Measurements from ENCODE around the gene PCMT1. TPM values are rescaled to one million over a fixed set of nuclear protein-coding genes. Genes with fewer than 3 reads are reported as not detected.

Gene PCMT1
- total and polyA plus RNA-seq, 2 of the 13 experiments (the other 11 are each of a cell fraction or from before 2014, with no cell fraction given) = 112 to 169 TPM

DNA sequence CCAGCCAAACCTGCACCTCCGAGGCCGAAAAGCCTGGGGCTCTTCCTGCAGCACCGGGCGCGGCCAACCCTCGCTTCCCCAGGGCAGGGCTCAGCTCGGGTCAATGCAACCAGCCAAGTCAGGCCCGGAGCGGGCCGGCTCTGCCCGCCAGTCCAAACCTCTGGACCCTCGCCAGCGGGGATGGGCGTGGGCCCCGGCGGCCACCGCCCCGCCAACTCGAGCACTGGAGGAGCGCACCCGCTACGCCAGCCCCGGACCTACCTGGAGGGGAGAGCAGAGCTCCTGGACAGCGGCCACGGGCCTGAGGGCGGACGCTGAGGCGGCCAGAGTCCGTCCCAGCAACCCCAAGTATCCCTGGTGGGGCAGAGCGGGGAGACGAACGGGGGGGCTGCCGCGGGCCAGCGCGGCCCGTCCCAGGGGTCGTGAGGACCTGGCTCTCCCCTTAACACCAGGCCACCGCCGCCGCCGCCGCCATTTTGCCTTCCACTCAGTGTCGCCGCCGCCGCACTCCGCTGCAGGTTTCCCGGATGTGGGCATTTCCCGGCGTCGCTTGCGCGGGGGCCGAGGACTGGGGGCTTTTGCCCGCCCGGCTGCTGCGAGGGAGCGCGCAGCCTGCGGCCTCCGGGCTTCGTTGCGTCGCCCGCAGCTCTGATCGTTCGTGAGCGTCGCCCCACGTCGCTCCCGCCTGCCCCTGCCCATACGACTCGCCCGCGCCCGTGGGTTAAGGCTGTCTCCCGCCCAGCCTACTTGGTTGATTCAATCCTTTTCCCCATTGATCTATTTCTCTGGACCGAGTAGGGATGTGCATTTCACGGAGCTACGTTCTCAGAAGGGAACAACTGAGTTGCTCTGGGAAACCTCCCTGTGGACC lies 31.7 kb upstream of the PCMT1 start, which contains the start of gene LATS1 (continued):
- TF ChIP-seq, protein P1, sequence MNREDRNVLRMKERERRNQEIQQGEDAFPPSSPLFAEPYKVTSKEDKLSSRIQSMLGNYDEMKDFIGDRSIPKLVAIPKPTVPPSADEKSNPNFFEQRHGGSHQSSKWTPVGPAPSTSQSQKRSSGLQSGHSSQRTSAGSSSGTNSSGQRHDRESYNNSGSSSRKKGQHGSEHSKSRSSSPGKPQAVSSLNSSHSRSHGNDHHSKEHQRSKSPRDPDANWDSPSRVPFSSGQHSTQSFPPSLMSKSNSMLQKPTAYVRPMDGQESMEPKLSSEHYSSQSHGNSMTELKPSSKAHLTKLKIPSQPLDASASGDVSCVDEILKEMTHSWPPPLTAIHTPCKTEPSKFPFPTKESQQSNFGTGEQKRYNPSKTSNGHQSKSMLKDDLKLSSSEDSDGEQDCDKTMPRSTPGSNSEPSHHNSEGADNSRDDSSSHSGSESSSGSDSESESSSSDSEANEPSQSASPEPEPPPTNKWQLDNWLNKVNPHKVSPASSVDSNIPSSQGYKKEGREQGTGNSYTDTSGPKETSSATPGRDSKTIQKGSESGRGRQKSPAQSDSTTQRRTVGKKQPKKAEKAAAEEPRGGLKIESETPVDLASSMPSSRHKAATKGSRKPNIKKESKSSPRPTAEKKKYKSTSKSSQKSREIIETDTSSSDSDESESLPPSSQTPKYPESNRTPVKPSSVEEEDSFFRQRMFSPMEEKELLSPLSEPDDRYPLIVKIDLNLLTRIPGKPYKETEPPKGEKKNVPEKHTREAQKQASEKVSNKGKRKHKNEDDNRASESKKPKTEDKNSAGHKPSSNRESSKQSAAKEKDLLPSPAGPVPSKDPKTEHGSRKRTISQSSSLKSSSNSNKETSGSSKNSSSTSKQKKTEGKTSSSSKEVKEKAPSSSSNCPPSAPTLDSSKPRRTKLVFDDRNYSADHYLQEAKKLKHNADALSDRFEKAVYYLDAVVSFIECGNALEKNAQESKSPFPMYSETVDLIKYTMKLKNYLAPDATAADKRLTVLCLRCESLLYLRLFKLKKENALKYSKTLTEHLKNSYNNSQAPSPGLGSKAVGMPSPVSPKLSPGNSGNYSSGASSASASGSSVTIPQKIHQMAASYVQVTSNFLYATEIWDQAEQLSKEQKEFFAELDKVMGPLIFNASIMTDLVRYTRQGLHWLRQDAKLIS (CRISPR knock-in tag; IDR thresholded peaks at IDR 0.05) = no peak; the same call in 1 of the 2 replicates
- peak; percentile 63 for TF ChIP-seq ZNF749 (CRISPR knock-in tag; IDR thresholded peaks at IDR 0.05; ENCODE audit: borderline replicate concordance)
- TF ChIP-seq, protein P2, sequence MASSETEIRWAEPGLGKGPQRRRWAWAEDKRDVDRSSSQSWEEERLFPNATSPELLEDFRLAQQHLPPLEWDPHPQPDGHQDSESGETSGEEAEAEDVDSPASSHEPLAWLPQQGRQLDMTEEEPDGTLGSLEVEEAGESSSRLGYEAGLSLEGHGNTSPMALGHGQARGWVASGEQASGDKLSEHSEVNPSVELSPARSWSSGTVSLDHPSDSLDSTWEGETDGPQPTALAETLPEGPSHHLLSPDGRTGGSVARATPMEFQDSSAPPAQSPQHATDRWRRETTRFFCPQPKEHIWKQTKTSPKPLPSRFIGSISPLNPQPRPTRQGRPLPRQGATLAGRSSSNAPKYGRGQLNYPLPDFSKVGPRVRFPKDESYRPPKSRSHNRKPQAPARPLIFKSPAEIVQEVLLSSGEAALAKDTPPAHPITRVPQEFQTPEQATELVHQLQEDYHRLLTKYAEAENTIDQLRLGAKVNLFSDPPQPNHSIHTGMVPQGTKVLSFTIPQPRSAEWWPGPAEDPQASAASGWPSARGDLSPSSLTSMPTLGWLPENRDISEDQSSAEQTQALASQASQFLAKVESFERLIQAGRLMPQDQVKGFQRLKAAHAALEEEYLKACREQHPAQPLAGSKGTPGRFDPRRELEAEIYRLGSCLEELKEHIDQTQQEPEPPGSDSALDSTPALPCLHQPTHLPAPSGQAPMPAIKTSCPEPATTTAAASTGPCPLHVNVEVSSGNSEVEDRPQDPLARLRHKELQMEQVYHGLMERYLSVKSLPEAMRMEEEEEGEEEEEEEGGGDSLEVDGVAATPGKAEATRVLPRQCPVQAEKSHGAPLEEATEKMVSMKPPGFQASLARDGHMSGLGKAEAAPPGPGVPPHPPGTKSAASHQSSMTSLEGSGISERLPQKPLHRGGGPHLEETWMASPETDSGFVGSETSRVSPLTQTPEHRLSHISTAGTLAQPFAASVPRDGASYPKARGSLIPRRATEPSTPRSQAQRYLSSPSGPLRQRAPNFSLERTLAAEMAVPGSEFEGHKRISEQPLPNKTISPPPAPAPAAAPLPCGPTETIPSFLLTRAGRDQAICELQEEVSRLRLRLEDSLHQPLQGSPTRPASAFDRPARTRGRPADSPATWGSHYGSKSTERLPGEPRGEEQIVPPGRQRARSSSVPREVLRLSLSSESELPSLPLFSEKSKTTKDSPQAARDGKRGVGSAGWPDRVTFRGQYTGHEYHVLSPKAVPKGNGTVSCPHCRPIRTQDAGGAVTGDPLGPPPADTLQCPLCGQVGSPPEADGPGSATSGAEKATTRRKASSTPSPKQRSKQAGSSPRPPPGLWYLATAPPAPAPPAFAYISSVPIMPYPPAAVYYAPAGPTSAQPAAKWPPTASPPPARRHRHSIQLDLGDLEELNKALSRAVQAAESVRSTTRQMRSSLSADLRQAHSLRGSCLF (CRISPR knock-in tag; IDR thresholded peaks at IDR 0.05; ENCODE audit: borderline replicate concordance) = no peak
- TF ChIP-seq ZNF841 (CRISPR knock-in tag; IDR thresholded peaks at IDR 0.05; ENCODE audit: borderline replicate concordance) = peak; percentile 92; the same call in 1 of the 2 replicates
- peak; percentile 78 for TF ChIP-seq ZNF850 (CRISPR knock-in tag; conservative IDR thresholded peaks at IDR 0.05)
- TF ChIP-seq NR3C1 (CRISPR knock-in tag; IDR thresholded peaks at IDR 0.05) = no peak
- TF ChIP-seq, protein P3, sequence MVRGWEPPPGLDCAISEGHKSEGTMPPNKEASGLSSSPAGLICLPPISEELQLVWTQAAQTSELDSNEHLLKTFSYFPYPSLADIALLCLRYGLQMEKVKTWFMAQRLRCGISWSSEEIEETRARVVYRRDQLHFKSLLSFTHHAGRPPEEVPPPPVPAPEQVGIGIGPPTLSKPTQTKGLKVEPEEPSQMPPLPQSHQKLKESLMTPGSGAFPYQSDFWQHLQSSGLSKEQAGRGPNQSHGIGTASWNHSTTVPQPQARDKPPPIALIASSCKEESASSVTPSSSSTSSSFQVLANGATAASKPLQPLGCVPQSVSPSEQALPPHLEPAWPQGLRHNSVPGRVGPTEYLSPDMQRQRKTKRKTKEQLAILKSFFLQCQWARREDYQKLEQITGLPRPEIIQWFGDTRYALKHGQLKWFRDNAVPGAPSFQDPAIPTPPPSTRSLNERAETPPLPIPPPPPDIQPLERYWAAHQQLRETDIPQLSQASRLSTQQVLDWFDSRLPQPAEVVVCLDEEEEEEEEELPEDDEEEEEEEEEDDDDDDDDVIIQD (CRISPR knock-in tag; IDR thresholded peaks at IDR 0.05; ENCODE audit: low read depth) = no peak
- no peak; the same call in 1 of the 2 replicates for TF ChIP-seq NFIC (IDR thresholded peaks at IDR 0.05; ENCODE audit: low read length)
- TF ChIP-seq, protein P4, sequence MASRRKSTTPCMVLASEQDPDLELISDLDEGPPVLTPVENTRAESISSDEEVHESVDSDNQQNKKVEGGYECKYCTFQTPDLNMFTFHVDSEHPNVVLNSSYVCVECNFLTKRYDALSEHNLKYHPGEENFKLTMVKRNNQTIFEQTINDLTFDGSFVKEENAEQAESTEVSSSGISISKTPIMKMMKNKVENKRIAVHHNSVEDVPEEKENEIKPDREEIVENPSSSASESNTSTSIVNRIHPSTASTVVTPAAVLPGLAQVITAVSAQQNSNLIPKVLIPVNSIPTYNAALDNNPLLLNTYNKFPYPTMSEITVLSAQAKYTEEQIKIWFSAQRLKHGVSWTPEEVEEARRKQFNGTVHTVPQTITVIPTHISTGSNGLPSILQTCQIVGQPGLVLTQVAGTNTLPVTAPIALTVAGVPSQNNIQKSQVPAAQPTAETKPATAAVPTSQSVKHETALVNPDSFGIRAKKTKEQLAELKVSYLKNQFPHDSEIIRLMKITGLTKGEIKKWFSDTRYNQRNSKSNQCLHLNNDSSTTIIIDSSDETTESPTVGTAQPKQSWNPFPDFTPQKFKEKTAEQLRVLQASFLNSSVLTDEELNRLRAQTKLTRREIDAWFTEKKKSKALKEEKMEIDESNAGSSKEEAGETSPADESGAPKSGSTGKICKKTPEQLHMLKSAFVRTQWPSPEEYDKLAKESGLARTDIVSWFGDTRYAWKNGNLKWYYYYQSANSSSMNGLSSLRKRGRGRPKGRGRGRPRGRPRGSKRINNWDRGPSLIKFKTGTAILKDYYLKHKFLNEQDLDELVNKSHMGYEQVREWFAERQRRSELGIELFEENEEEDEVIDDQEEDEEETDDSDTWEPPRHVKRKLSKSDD (CRISPR knock-in tag; IDR thresholded peaks at IDR 0.05; ENCODE audit: low read depth) = peak; percentile 83; the same call in 1 of the 2 replicates
- TF ChIP-seq SKI (IDR thresholded peaks at IDR 0.05; ENCODE audit: partially characterized antibody) = peak; percentile 48
- TF ChIP-seq CBX5 (CRISPR knock-in tag; IDR thresholded peaks at IDR 0.05; ENCODE audit: borderline replicate concordance) = peak; percentile 68
- TF ChIP-seq, protein P5, sequence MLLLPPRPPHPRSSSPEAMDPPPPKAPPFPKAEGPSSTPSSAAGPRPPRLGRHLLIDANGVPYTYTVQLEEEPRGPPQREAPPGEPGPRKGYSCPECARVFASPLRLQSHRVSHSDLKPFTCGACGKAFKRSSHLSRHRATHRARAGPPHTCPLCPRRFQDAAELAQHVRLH (CRISPR knock-in tag; IDR thresholded peaks at IDR 0.05; ENCODE audit: borderline replicate concordance, low read depth) = peak; percentile 77; the same call in 1 of the 2 replicates
- peak; percentile 68; the same call in 1 of the 2 replicates for TF ChIP-seq ZNF790 (CRISPR knock-in tag; IDR thresholded peaks at IDR 0.05; ENCODE audit: borderline replicate concordance)
- TF ChIP-seq ZNF501 (CRISPR knock-in tag; IDR thresholded peaks at IDR 0.05) = peak; percentile 98
